NCI-H2107 treated with DMSO at 0.1 percent for 48 hours (cell line): ENCODE data around the gene OAF.
"Not testable (repeated sequence)": the region's sequence is repeated elsewhere in the genome, so short reads cannot be mapped to it uniquely, and the experiment has no call there.

ENCODE experiments used
- DNase-seq: peaks from one replicate; lab custom pipeline; 2025; ENCODE audit not compliant: unreplicated experiment; lab: John Stamatoyannopoulos, UW

The OAF gene

GRCh38 chr11:120239713-120240640 is 29.1 kb downstream of the OAF start, which contains the start of gene POU2F3:
POU2F3 (plus strand) TSS chr11:120240140; CDS start chr11:120240344, 204 bp downstream.
- no peak for DNase-seq

- no peak for DNase-seq
These were observed 30.0 kb downstream of the OAF start for GRCh38 chr11:120240866-120241265.

GRCh38 chr11:120241277-120241676 is 30.4 kb downstream of the OAF start:
- DNase-seq: no peak

- DNase-seq: no peak
These were observed 32.4 kb downstream of the OAF start for GRCh38 chr11:120243221-120243620.

- DNase-seq: no peak
These were observed 33.9 kb downstream of the OAF start for GRCh38 chr11:120244476-120245365.

- no peak for DNase-seq
These were observed 34.6 kb downstream of the OAF start for GRCh38 chr11:120245434-120245833.

- no peak for DNase-seq
These were observed 37.9 kb downstream of the OAF start for GRCh38 chr11:120248551-120249278.

GRCh38 chr11:120249279-120250262 is 38.7 kb downstream of the OAF start:
- no peak for DNase-seq

- DNase-seq: not testable (repeated sequence)
These were observed 42.5 kb downstream of the OAF start for GRCh38 chr11:120253377-120253776.

GRCh38 chr11:120254788-120255518 is 44.1 kb downstream of the OAF start:
- DNase-seq: no peak

GRCh38 chr11:120255519-120255866 is 44.7 kb downstream of the OAF start:
- no peak for DNase-seq

GRCh38 chr11:120256178-120256577 is 45.3 kb downstream of the OAF start:
- DNase-seq: no peak

GRCh38 chr11:120256779-120257178 is 45.9 kb downstream of the OAF start:
- no peak for DNase-seq

GRCh38 chr11:120257346-120257745 is 46.5 kb downstream of the OAF start:
- no peak for DNase-seq

GRCh38 chr11:120258661-120259060 is 47.8 kb downstream of the OAF start:
- no peak for DNase-seq

GRCh38 chr11:120259241-120259640 is 48.4 kb downstream of the OAF start:
- no peak for DNase-seq

GRCh38 chr11:120259988-120260565 is 49.2 kb downstream of the OAF start:
- no peak for DNase-seq

- DNase-seq: no peak
These were observed 49.8 kb downstream of the OAF start for GRCh38 chr11:120260616-120261015.

- no peak for DNase-seq
These were observed 50.5 kb downstream of the OAF start for GRCh38 chr11:120261321-120261720.
